SU-DHL-6 (cell line): ENCODE measurements around the gene SPANXD.
"Not testable (repeated sequence)": the region's sequence is repeated elsewhere in the genome, so short reads cannot be mapped to it uniquely, and the experiment has no call there.

Source experiments
- H2AFZ ChIP-seq: fragments of 200-600 bp; sonication (generic); 2 replicates; pipeline ENCODE4 v1.6.1; 2014; ENCODE audit warnings: low read depth, mild to moderate bottlenecking, moderate library complexity, mixed read lengths, antibody characterized with exemption, low read length; ENCODE audit not compliant: severe bottlenecking
- H3F3A ChIP-seq: fragments of 200-600 bp; shearing (Covaris generic); 2 replicates; pipeline ENCODE4 v1.6.0; 2016; ENCODE audit warnings: antibody characterized with exemption, mild to moderate bottlenecking; ENCODE audit not compliant: insufficient read depth
- H3K27ac ChIP-seq: fragments of 200-600 bp; sonication (generic); 2 replicates; pipeline ENCODE4 v1.5.1; 2016; ENCODE audit warnings: low read depth, mild to moderate bottlenecking, low read length, moderate library complexity, mixed read lengths
- H3K27me3 ChIP-seq: fragments of 200-600 bp; sonication (generic), shearing (Covaris generic); 2 replicates; pipeline ENCODE4 v1.6.0; 2014; ENCODE audit warnings: mild to moderate bottlenecking, low read length
- H3K36me3 ChIP-seq: fragments of 200-600 bp; sonication (generic); 2 replicates; pipeline ENCODE4 v1.6.1; 2014; ENCODE audit warnings: mild to moderate bottlenecking, low read length, mixed read lengths
- H3K4me2 ChIP-seq: fragments of 300-600, 200-600 bp; shearing (Covaris generic), sonication (generic); 2 replicates; pipeline ENCODE4 v1.6.0; 2014; ENCODE audit warnings: low read length, low read depth, mild to moderate bottlenecking; ENCODE audit not compliant: poor library complexity, severe bottlenecking
- H3K4me3 ChIP-seq: fragments of 200-600 bp; sonication (generic); 2 replicates; pipeline ENCODE4 v1.5.1; 2014; ENCODE audit warnings: antibody characterized with exemption, low read length, mild to moderate bottlenecking, mixed read lengths; ENCODE audit not compliant: insufficient read depth, poor library complexity, severe bottlenecking
- H3K79me2 ChIP-seq: fragments of 200-600 bp; sonication (generic); 2 replicates; pipeline ENCODE4 v1.6.1; 2014; ENCODE audit warnings: mild to moderate bottlenecking, low read length, moderate library complexity; ENCODE audit not compliant: insufficient read depth
- H3K9ac ChIP-seq: fragments of 200-600 bp; sonication (generic); 2 replicates; pipeline ENCODE4 v1.7.0; 2014; ENCODE audit warnings: mild to moderate bottlenecking, low read length
- H3K9me2 ChIP-seq: fragments of 200-600 bp; sonication (generic); replicated peaks from 2 replicates; pipeline ENCODE4 v1.6.1; 2014; ENCODE audit warnings: low read length; ENCODE audit not compliant: insufficient read depth
- H3K9me3 ChIP-seq: fragments of 200-600 bp; sonication (generic); 2 replicates; pipeline ENCODE4 v1.6.1; 2014; ENCODE audit warnings: low read length, mixed read lengths; ENCODE audit not compliant: insufficient read depth
- H4K20me1 ChIP-seq: fragments of 200-600 bp; sonication (generic); 2 replicates; pipeline ENCODE4 v1.6.1; 2014; ENCODE audit warnings: low read depth, mild to moderate bottlenecking, antibody characterized with exemption, low read length, moderate library complexity, mixed read lengths
- CTCF ChIP-seq: fragments of 200-600 bp; sonication (generic); IDR thresholded peaks from one replicate; pipeline ENCODE4 v1.5.1; 2017; ENCODE audit warnings: antibody characterized with exemption, mild to moderate bottlenecking, low read length, moderate library complexity; ENCODE audit not compliant: insufficient read depth, poor library complexity, severe bottlenecking
- EZH2phosphoT487 ChIP-seq: fragments of 200-600 bp; sonication (generic), shearing (Covaris generic); conservative IDR thresholded peaks from 2 replicates; pipeline ENCODE4 v1.6.1; 2018; ENCODE audit warnings: mild to moderate bottlenecking, antibody characterized with exemption, low read length, moderate library complexity, mixed read lengths

The SPANXD gene

GRCh38 chrX:141698639-141699038 is at the start of gene SPANXD:
TSS of gene SPANXD (minus strand) at chrX:141698739. CDS start at chrX:141698405, 334 bp downstream.
- H2AFZ ChIP-seq, H3K4me3 ChIP-seq, H3K79me2 ChIP-seq, H3K9ac ChIP-seq, H3K4me2 ChIP-seq, H3K27ac ChIP-seq, H3K36me3 ChIP-seq, H3F3A ChIP-seq, H4K20me1 ChIP-seq, H3K9me2 ChIP-seq, H3K27me3 ChIP-seq, H3K9me3 ChIP-seq: not testable (repeated sequence)

- no peaks in the 10 kb centered on the region for H3K27me3 ChIP-seq
- no peak overlapping the region for H2AFZ ChIP-seq
- no peaks in the 10 kb centered on the region for H3K9me3 ChIP-seq
- H3K9ac ChIP-seq: no peak overlapping the region
- no peaks in the 10 kb centered on the region for H3K36me3 ChIP-seq
- H4K20me1 ChIP-seq: no peaks in the 10 kb centered on the region
- H3K79me2 ChIP-seq: no peaks in the 10 kb centered on the region
- TF ChIP-seq CTCF (no peak), EZH2phosphoT487 (no peak)
- H3K27ac ChIP-seq: no peak overlapping the region
- H3K4me2 ChIP-seq: no peak overlapping the region
- no peaks in the 10 kb centered on the region for H3F3A ChIP-seq
- H3K4me3 ChIP-seq: no peak overlapping the region
- no peaks in the 10 kb centered on the region for H3K9me2 ChIP-seq
These were observed 44.1 kb upstream of the SPANXD start for GRCh38 chrX:141742666-141743065.

- Histone ChIP-seq H3K9ac (no peak overlapping the region), H3K36me3 (no peaks in the 10 kb centered on the region), H2AFZ (no peak overlapping the region), H3F3A (no peaks in the 10 kb centered on the region), H3K79me2 (no peaks in the 10 kb centered on the region), H3K27ac (no peak overlapping the region), H4K20me1 (no peaks in the 10 kb centered on the region), H3K4me2 (no peak overlapping the region), H3K9me2 (no peaks in the 10 kb centered on the region), H3K4me3 (no peak overlapping the region), H3K9me3 (no peaks in the 10 kb centered on the region), H3K27me3 (no peaks in the 10 kb centered on the region)
- no peak for TF ChIP-seq EZH2phosphoT487
- TF ChIP-seq CTCF: no peak
These were observed 38.1 kb upstream of the SPANXD start for GRCh38 chrX:141736656-141737055.

GRCh38 chrX:141733371-141733770 is 34.8 kb upstream of the SPANXD start:
- H3K4me2 ChIP-seq: no peak overlapping the region
- H3K79me2 ChIP-seq: no peaks in the 10 kb centered on the region
- H3F3A ChIP-seq: no peaks in the 10 kb centered on the region
- H3K9ac ChIP-seq: no peak overlapping the region
- TF ChIP-seq CTCF (no peak), EZH2phosphoT487 (no peak)
- H3K9me3 ChIP-seq: no peaks in the 10 kb centered on the region
- no peak overlapping the region for H2AFZ ChIP-seq
- no peaks in the 10 kb centered on the region for H4K20me1 ChIP-seq
- no peak overlapping the region for H3K27ac ChIP-seq
- no peaks in the 10 kb centered on the region for H3K36me3 ChIP-seq
- no peaks in the 10 kb centered on the region for H3K27me3 ChIP-seq
- no peaks in the 10 kb centered on the region for H3K9me2 ChIP-seq
- no peak overlapping the region for H3K4me3 ChIP-seq
